HG03571 (cell line): ENCODE data around the gene RFXANK.
"Not testable (repeated sequence)": the region's sequence is repeated elsewhere in the genome, so short reads cannot be mapped to it uniquely, and the experiment has no call there.

Experiments used
- ATAC-seq: cut with Tn5 transposase; IDR thresholded peaks from one replicate; pipeline ENCODE4 v1.9.1; 2021; ENCODE audit not compliant: unreplicated experiment

Gene RFXANK

DNA sequence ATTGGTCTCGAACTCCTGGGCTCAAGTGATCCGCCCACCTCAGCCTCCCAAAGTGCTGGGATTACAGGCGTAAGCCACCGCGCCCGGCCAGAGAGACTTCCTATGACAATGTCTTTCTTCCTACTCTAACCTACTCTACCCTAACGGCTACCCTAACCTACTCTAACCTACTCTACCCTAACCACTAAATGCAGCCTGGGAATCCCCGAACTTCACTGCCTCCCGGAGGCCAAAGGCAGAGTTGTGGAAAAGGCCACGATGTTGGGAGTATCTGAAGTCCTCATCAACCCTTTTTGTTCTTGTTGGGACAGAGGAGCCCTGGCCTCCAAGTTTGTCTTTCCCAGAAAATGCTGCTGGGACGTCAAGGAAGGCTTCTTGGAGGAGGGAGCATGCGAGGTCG is 12.1 kb downstream of the RFXANK start:
- ATAC-seq = no peak

DNA sequence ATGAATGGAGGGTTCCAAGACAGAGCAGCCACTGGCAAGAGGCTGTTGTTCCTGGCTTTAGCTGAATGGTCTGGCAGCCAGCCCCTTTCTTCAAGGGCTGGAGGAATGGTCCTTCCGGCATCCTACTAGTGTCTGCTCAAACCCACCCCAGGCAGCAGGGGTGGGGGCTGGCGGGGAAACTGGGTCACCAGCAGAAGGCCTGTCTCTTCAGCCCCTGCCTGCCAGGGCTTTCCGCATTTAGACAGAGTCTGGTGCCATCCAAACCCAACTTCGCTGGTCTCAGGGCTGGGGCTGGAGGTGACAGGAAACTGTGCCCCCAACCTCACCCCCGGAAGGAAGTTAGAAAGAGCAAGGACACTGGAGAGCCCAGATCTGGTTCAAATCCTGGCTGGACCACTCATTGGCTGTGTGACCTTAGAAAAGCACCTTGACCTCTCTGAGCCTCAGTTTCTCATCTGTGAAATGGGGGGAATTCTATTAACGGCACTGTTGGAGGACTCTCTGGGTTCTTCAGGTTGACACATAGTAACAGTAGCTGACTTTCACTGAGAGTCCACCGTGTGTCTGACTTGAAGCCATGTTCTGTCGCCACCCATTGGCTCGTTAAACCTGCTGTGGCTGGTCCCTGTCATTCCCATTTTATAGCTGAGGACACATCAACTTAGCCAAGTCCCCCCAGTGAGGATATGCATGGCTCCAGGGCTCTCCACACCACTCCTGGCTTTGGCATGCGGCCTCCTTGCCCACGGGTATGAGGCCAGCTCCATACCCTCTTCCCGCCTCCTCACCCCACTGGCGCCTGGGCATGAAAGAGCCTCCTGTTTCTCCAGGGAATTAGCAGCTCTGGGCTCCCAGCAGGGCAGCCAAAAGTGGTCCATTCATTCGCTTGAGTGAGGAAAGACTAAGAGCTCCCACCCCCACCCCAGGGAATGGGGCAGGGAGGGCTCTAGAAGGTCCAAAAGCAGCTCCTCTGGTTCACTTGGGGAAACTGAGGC is 13.7 kb downstream of the RFXANK start:
- ATAC-seq = no peak

DNA sequence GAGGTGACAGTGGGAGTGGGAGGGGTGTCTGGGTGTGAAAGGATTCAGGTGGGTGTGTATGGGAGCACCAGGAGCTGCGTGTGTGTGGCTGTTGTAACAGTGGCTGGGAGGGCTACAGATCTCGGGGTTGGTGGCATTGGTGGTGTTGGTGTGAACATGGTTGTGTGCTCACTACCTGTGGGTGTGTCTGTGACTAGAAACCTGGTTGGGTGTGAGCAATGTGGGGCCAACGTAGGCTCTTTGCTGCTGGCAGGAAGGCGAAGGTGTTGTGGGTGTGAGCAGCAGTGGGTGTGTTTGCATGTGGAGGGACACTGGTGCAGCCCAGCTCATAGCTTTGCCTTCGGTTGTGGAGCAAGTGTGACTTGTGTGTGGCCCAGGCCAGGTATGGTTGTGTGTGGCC is 14.9 kb downstream of the RFXANK start:
- no peak for ATAC-seq

DNA sequence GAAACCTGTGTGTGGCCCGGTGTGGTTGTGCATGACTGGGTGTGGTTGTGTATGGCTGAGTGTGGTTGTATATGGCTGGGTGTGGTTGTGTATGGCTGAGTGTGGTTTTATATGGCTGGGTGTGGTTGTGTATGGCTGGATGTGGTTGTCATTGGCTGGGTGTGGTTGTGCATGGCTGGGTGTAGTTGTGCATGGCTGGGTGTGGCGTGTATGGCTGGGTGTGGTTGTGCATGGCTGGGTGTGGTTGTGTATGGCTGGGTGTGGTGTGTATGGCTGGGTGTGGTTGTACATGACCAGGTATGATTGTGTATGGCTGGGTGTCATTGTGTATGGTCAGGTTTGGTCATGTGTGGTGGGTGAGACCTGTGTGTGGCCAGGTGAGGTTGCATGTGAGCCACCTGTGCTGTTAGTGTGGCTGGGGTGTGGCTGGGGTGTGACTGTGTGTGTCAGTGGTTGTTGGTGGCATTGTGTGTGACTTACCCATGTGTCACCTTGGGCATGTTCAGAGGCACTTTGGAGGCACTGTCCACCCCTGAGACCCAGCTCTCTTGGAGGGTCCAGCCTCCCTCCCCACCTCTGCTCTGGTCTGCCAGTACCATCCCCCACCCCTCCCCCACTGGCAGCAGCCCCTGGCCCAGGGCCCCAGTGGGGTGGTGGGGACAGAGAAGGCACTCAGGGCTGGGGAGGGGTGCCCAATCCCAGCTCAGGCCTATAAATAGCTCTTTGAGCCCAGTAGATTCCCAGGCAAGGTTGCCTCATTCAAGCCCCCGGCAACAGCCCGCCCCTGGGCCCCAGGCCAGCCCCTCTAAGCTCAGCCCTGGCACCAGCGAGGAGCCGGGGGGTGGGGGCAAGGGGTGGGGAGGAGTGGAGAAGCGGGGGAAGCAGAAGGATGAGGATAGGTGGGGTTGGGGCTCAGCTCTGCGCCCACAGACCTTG is 15.8 kb downstream of the RFXANK start:
- ATAC-seq = no peak

DNA sequence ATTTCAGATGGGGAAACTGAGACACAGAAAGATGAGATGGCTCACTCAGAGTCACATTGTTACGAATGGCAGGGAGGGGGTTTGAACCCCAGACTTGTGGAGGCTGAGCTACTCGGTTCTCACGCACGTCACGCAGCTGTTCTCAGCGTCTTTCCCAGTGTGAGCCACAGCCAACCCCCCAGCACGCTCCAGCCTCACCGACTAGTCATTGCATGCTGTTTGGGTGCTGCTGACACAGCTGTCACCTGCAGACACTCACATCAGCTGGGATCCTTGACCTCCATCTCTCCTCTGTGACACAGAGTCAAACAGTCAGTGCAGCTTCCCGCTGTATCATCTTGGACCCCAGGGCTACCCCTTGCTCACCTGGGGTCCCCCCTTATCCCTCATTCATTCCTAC is 17.3 kb downstream of the RFXANK start:
- ATAC-seq = no peak

DNA sequence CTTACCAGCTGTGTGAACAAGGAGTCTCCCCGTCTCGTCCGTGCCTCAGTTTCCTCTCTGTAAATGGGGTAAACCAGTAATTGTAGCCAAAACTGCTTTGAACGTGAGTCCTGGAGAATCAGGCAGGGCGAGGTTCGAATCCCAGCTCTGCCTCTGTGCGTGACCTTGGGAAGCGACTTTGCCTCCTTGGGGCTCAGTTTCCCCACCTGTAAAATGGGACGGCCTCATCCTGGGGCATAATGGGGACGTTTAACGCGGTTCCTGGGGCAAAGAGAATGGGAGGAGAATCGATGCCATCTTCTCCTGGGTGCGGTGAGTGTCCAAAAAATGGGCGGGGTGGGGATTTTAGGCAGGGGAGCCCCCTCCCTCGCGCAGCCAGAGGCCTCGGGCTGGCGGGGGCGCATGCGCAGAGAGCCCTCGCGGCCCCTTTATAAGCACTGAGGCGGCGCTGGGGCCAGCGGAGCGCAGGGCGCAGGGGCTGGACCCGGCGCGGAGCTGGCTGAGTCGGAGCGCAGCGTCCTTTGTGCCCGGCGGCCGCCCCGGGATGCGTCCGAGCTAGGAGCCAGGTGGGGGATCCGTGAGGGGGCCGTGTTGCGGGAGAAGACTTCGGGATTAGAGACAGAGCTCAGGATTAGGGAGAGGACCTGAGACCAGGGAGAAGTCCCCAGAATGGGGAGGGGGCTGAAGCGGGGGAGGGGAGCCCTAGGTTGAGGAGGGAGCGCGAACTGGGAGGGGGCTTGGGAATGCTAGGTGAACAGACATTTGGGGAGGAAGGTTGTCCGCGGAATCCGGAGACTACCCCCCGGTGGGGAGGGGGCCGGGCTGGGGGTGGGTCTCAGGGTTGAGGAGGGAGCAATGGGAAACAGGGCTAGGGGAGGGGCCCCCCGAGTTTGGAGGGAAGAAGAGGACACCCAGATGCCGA is 19.7 kb downstream of the RFXANK start, which contains the start of gene NCAN:
Gene NCAN, plus strand, starts transcription at position 460 of the 922 bp plus-strand sequence. CDS start 4,996 bp downstream, outside the sequence.
- ATAC-seq = no peak

DNA sequence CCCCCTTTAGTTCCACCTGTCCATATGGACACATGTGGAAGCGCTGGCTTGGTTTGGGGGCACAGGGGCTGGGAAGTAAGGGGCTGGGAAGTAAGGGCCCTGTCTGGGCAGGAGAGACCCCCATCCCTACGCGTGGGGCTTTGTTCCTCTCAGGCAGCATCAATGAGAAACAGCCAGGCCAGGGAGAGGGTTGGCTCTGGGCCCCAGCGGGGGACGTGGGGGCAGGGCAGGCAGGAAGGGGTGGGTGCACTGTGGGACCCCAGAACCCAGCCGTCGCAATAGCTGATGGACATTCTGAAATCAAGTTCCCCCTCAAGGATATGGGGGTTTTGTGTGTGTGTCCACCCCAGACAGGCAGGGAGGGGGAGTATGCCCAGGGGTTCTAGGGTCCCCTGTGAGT is 20.9 kb downstream of the RFXANK start:
- ATAC-seq = no peak

DNA sequence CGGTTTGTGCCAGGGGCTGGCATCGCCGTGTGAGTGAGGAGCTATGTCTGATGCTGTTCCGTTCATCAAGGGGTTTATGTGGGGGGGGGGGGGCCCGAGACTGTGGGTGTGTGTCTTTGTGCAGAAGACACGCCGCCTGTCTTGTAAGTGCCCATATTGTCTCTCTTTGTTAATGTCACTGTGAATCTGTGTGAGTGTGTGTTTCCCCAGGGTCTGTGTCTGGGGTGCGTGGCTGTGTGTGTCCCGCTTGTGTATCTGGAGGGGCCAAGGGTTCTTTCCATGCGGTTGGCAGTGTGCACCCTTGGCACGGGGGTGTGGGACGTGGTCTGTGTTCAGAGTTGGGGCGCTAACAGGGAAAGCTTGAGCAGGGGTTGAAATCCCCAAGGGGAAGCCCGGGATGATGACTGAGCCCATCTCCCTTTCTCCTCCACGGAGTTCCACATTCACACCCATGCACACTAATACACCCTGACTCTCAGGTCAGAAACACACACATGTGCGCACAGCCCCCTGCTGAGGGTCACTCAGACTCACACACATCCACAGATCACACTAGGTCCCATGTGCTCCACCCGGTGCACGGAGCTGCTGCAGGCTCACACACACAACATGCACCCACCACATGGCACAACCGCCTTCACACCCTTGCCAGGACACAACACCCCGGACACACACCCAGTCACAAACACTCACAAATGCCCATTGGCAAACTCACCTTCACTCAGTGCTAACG is 21.5 kb downstream of the RFXANK start:
- ATAC-seq = no peak

DNA sequence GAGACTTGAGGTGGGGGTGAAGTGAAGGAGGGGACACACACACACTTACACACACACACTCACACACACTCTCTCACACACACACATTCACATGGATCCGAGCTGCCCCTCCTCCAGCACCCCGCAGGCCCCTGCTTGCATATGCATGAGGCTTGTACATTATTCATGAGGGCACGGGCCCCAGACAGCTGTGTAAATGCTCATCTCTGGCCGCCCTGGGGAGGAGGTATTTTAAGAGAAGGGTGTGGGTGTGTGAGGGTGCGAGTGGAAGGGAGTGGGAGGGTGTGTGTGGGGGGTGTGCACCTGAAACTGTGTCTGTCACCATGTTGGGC is 22.1 kb downstream of the RFXANK start:
- no peak for ATAC-seq

DNA sequence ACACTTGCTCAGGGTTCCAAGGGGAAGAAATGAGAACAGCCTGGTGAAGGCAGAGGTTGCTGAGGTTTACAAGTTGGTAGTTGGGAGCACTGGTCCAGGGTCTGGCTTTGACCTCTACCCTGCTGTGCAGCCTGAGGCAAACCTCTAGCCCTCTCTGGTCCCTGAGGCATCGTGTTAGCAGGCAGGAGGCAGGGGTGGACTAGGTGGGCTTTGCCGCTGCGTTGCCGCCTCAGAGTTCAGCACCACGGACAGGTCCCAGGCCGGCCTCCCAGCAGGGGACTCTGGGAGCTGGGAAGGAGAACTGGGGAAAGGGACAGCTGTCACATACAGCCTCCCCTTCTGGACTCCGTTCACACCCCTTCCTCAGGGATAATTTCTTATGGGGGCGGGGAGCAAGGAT is 22.8 kb downstream of the RFXANK start:
- no peak for ATAC-seq

DNA sequence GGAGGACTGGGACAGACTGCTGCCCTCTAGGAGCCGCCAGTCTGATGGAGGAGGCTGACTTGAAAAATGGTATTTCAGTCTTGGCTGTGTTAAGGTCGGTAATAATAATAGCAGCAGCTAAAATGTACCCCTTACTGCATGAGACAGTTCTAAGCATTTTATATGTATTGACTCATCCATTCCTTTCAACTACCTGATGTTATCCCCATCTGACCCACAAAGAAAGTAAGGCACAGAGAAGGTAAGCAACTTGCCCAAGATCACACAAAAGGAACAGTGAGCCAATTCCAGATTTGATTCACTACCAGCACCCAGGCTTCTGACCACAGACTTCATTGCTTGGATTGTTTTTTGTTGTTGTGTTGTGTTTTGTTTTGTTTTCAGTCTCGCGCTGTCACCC is 23.7 kb downstream of the RFXANK start:
- ATAC-seq = no peak

DNA sequence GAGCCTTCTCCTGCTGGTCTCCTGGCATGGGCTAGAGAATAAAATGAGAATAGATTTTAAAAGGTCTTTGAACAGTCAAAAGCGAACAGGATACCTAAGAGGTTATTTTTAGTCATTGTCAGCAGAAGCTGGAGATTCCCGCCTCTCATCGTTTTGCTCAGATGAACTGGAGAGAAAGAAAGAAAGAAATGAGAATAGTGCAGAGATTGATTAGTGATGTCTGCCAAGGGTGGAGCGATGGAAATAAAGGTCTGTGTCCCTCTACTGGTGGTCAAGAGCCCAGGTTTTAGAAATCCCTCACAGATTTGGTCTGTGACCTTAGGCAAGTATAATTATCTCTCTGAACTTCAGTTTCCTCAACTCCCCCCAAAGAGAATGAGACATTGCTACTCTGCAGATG is 25.0 kb downstream of the RFXANK start:
- ATAC-seq = no peak

DNA sequence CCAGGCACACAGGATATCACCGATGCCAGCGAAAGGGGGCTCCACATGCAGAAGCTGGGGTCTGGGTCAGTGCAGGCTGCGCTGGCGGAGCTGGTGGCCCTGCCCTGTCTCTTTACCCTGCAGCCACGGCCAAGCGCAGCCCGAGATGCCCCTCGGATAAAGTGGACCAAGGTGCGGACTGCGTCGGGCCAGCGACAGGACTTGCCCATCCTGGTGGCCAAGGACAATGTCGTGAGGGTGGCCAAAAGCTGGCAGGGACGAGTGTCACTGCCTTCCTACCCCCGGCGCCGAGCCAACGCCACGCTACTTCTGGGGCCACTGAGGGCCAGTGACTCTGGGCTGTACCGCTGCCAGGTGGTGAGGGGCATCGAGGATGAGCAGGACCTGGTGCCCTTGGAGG is 26.9 kb downstream of the RFXANK start:
- ATAC-seq = no peak

DNA sequence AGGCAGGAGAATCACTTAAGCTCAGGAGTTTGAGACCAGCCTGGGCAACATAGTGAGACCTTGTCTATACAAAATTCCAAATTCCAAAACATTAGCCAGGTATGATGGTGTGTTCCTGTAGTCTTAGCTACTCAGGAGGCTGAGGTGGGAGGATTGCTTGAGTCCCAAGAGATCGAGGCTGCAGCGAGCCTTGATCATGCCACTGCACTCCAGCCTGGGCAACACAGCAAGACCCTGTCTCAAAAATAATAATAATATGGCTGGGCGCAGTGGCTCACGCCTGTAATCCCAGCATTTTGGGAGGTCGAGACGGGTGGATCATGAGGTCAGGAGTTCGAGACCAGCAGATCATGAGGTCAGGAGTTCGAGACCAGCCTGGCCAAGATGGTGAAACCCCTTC is 28.9 kb downstream of the RFXANK start:
- not testable (repeated sequence) for ATAC-seq

DNA sequence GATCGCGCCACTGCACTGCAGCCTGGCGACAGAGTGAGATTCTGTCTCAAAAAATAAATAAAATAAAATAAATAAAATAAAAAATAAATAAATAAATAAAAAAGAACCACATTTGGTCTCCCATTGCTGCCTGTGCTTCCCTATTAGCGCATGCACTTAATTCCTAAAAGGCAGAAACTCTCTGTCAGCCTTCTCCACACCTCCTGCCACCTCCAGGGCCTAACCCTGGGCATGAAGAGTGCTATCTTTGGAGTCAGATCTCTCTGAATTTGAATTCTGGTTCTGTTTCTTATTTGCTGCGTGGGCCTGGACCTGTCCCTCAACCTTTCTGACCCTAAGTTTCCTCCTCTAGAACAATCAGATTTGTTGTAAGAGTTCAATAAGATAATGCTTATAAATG is 31.0 kb downstream of the RFXANK start:
- no peak for ATAC-seq

DNA sequence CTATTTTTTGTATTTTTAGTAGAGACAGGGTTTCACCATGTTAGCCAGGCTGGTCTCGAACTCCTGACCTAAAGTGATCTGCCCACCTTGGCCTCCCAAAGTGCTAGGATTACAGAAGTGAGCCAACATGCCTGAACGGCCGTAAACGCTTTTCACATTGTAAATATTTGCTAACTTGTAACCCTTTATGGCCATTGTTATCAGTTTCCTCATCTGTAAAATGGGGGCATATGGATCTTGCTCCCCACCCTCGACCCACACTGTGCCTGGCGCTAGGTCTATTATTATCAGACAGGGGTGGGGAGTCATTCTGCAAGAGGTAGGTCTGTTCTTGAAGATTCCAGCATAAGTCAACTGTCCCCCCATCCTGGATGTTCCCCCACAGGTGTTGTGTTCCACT is 31.6 kb downstream of the RFXANK start:
- ATAC-seq = no peak

DNA sequence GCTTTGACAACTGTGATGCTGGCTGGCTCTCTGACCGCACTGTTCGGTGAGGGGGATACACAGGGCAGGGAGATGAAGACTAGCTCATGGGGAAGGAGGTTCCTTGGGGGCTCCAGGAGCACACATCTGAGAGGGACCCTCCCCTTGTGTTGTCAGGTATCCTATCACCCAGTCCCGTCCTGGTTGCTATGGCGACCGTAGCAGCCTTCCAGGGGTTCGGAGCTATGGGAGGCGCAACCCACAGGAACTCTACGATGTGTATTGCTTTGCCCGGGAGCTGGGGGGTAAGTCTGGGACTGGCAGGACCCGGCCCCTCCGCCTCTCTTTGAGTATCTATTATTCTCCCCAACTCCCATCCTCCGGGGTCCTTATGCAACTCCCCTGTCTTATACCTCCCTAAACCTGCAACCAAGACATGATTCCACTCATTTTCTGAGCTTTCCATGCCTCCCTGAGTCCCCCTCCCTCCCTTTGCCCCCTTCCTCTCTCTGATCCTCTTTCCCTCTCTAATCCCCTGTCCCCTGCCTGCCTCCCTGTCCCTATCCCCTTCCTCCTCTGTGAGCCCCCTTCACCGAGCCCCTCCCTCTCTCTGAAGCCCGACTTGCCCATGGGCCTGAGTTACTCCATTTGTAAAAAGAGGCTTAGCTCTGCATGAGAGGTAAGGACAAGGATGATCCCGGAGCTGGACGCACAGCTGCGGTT is 32.2 kb downstream of the RFXANK start:
- no peak for ATAC-seq

DNA sequence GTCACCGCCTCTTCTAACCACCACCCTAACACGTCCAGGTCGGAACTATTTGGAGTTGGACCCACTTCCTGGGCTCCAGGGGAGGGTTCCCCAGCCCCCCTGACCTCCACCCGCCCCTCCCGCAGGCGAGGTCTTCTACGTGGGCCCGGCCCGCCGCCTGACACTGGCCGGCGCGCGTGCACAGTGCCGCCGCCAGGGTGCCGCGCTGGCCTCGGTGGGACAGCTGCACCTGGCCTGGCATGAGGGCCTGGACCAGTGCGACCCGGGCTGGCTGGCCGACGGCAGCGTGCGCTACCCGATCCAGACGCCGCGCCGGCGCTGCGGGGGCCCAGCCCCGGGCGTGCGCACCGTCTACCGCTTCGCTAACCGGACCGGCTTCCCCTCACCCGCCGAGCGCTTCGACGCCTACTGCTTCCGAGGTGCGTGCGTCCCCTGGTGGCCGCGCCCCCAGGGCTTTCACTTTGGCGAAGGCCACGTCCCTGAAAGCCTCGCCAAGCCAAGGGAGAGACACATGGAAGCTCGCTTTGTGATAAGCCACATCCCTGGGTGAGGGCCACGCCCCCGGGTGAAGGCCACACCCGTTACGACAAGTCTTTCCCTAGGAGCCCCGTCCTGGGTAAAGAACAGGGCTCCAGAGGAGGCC is 32.9 kb downstream of the RFXANK start:
- no peak for ATAC-seq

DNA sequence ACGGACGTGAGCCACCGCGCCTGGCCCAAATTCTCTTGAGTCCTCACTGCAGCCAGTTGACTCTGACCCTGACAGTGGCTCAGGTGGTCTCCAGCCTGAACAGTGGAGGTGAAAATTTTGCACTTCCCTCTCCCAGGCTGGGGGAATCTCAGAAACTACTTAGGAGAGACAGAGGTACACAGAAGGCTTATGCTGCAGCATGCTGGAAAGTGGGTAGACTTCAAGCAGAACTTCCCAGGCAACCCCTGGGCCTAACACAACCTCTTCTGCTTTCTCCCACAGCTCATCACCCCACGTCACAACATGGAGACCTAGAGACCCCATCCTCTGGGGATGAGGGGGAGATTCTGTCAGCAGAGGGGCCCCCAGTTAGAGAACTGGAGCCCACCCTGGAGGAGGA is 34.1 kb downstream of the RFXANK start:
- ATAC-seq = no peak
